A549 treated with RU486 at 1 μM for 4 hours (cell line): ENCODE results near the gene MRM2. TPM values are rescaled to one million over a fixed set of nuclear protein-coding genes. Genes with fewer than 3 reads are reported as not detected.

Experiments used
- total RNA-seq: library from RNA; stranded (reverse); fragments of 200-300 nt; extraction: Qiagen RNA extraction; gene quantifications from 5 replicates; pipeline ENCODE4 v1.2.3, GENCODE V29; 2022; ENCODE audit warnings: low read depth

The MRM2 gene
- total RNA-seq = 50.1 to 55.5 TPM (median 53.8 TPM) in 5 replicates

DNA sequence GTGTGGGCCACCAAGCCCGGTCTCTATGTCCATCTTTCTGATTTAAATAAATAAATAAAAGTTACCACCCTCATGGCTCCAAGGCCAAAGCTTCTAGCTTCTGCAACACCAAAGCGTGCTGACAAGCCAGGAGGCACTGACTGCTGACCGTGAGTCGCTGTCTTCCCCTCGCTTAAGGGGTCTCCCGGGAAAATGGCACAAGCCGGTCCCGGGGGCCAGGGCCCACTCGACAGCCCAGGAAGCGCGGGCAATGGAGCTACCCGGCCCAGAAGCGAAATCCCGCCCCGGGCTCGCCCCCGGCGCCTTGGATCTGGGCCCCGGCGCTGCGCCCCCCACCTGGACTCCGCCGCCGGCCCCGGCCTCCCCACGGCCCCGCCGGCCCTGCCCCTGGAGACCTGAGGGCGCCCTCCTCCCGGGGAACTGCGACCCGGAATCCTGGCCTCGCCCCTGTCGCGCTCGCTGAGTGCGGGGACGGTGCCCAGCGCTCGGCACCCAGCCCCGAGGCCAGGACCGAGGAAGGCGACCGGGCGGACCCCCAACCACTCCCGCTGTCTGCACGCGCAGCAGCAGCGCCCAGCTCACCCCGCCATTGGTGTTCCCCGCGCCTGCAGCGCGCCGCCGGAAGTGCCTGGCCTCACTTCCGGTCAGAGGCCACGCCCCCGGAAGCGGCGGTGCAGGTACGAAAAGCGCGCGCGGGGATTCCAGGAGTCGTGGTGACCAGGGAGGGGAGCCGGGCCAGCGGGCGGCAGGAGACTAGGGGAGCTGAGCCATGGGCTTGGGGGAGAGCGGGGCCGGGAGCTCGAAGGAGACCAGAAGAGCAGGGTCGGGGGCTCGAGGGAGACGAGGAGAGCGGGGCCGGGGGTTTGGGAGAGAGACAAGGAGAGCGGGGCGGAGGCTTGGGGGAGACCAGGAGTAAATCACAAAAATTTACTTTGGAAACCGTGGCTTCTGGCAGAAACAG lies at the start of gene MRM2, which contains the start of gene NUDT1:
Gene MRM2, minus strand, starts transcription at position 626 of the 961 bp plus-strand sequence. Its CDS starts 36 bp downstream, at position 590.
Gene NUDT1, plus strand, starts transcription at position 647 of the 961 bp plus-strand sequence. CDS start 2,349 bp downstream, outside the sequence.

DNA sequence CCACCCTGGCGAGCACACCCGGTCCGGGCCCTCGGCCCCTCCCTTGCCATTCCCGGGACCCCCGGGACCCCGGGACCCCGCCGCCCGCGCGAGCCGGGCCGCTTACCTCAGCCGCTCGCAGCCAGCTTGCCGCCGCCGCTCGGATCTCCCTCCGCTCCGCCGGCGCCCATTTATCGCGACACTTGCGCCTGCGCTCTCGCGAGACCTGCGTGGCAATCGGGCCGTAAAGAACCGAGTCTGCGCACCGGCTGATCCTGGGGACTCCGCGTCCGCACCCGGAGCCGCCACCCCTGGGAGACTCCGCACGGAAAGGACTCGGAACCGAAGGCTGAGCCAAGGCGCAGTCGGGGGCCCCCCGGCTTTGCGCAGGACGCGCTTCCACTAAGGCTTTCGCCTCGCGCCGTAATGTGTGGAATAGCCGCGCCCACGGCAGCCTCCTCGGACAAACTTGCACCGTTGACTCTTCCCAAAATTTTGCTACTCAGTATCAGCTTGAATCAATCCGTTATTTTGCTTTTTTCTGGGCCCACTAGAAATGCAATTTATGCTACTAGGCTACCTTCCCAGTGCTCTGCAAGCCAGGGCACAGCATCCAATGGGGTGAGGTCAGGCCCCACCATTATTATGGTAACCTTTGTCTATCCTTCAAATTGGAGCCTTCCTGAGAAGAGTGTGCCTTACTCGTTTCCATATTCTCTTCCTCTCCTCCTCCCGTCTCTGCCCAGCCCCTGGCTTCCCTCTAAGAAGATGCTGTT lies 9.1 kb downstream of the MRM2 start, which contains the start of gene MAD1L1:
Gene MAD1L1, minus strand, starts transcription at position 180 of the 755 bp plus-strand sequence. CDS start 2,812 bp downstream, outside the sequence.

Other genes with a start within 250 kb of the MRM2 start
- 13.1 to 26.9 TPM (median 24.3 TPM) in 5 replicates for gene MAD1L1, start 9.3 kb downstream of the MRM2 start, total RNA-seq
- gene NUDT1, start within 50 bp of the MRM2 start, total RNA-seq = 84.5 to 112 TPM (median 106 TPM) in 5 replicates
- 40.8 to 76.4 TPM (median 64.0 TPM) in 5 replicates for gene SNX8, start 72.2 kb upstream of the MRM2 start, total RNA-seq
- gene EIF3B, start 112.6 kb upstream of the MRM2 start, total RNA-seq = 228 to 271 TPM (median 238 TPM) in 5 replicates
- gene CHST12, start 161.4 kb upstream of the MRM2 start, total RNA-seq = 7.6 to 15.9 TPM (median 12.1 TPM) in 5 replicates
- not detected in 5 replicates for gene GRIFIN, start 234.2 kb upstream of the MRM2 start, total RNA-seq